DLD1 (cell line): ENCODE results near the gene TENM4.

Experiments
- in situ Hi-C: cut with HindIII; loops from 2 replicates; pipeline ENCODE4 v1.10.0; 2017; ENCODE audit warnings: low sequenced_read_pairs

The TENM4 gene

GRCh38 chr11:79422866-79423265 lies 18.0 kb downstream of the TENM4 start:
- in situ Hi-C loops, result no loop called here

- in situ Hi-C loops, result no loop called here
These were observed 19.0 kb downstream of the TENM4 start for GRCh38 chr11:79421820-79422219.

- in situ Hi-C loops, result no loop called here
These were observed 21.7 kb downstream of the TENM4 start for GRCh38 chr11:79419120-79419519.

DNA sequence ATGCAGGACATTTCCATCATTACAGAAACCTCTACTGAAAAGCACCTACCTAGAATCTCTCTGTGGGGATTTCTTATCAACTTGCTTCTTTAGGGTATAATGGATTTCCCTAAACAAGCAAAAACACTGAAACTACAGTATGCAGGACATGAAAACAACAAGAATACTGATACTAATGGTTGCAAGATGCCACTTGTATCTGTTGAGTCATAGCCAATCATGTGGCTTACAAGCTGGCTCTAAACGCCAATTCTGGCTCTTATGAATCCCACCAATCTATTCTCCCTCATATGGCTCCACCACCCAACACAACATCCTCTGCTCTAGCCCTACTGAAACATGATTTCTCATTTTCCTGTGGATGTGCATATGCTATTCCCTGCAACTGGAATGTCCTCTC lies 22.6 kb downstream of the TENM4 start:
- in situ Hi-C loops, result no loop called here

DNA sequence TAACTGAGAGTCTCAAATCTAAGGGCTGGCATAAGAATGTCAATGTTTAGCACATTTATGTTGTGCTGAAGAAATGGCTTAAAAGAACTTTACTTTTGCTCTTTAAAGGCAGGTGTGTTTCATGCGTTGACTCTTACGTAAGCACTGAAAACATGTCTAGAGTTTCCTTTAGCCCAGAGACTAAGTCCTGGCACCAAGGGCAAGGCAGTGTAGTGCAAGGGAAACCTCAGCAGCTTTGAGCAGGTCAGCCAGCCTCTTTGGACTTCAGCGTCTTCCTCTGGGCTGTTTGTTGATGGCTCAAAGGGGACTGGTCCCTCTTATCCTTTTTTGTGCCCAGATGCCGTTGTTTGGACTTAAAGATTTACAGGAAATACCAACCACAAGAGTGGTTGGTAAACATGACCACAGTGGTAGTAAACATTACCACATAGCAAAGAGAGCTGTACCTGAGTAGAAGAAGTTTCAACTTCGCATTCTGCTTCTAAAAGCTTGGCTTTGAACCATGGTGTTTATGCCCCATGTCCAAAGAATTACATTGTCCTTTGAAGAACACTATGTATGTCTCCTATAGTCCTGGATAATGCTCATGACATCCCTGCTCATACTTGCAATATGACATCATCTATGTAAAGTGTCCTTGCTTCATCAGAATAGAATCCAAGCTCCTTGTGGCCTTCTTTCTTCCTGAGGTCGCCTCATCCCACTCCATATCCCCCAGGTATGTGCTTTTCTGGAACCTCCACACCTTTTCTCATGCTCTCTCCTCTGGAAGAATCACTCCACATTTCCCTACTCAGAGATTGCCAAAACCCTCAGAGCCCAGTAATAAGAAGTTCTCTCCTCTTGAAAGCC lies 23.5 kb downstream of the TENM4 start:
- in situ Hi-C loops, result no loop called here

DNA sequence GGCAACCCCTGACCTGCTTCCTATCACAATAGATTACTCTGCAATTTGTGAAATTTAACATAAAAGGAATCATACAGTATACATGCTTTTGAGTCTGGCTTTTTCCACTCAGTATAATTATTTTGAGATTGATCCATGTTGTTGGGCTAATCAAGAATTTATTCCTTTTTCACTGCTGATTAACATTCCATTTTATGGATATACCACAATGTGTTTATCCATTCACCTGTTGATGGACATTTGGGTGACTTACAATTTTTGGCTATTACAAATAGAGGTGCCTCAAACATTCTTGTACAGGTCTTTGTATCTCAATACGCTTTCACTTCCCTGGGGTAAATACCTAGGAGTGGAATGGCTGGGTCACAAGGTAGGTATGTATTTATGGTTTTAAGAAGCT lies 24.9 kb downstream of the TENM4 start:
- in situ Hi-C loops, result no loop called here

DNA sequence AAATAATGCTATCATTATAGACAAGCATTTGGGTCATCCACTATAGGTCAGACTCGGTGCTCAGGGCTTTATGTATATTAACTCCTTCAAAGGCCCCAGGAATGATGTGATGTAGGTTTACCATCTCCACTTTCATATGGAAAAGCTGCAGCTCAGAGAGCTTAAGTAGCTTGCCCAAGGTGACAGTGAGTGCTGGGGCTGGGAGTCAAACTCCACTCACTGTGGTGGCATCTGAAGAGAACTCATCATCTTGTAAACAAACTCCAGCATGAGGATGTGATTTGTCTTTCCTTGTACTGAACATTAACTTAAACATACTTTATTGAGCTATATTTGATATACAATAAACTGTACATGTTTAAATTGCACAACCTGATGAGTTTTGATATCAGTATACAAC lies 25.4 kb downstream of the TENM4 start:
- in situ Hi-C loops, result no loop called here

DNA sequence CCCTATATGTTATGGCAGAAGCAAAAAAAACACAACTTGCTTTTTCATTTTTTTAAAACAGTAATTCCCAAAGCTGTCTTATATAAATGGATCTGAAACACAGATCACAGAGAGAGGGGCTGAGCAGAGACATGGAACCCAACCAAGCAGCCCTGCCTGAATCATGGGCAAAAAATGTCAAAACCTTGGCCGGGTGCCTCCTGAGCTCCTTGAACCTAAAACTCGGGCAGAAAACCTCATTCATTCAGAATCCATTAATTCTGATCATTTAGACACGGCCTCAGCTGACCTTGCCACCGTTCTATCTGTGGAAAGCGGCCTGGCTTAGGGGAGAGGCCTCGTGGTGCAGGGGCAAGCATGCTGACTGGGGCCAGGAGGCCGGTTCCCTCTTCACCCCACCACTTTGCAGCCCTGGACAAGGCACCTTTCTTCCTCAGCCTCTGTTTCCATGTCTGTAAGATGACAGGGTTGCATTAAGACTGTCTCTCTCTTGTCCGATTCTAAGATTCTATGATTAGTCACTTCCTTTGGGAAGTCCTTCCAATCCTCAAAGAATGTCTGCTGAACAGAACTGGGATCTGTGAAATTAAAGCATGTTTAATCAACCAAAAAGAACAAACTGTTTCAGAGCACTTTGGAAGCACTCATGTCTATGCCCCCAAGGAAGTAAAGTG lies 26.0 kb downstream of the TENM4 start:
- in situ Hi-C loops, result no loop called here

DNA sequence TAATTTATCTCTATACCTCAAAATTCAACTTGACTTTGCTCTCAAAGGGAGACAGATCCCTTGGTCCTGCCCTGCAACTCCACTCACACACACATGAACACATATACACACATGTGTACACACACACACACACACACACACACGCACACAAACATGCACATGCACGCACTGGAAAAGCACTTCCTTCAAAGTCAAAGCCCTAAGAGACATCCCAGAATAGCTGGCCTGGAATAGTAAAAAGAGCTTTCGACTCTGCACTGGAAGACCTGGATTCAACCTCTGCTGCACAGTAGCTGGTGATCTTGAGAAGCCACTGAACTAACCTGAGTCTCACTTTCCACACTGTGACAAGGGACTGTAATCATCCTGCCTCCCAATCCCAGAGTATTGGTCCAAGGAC lies 26.8 kb downstream of the TENM4 start:
- in situ Hi-C loops, result no loop called here

DNA sequence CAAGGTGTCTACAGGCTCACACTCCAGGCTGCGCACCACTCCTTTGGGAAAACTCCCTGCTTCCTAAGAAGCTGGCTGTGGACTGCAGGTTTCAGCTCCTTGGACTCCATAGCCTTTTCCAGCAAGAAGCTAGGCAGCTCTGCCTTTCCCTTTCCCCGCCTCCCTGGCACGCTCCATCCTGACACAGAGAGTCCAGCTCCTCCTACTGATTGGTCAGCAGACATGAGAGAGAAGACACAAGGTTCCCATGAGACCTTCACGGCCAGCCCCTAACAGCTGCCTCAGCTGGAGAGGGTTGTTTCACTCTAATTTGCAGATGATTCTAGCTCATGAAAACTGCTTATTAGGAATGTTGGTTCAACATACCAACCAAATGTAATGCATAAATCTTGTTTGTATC lies 27.6 kb downstream of the TENM4 start:
- in situ Hi-C loops, result no loop called here

DNA sequence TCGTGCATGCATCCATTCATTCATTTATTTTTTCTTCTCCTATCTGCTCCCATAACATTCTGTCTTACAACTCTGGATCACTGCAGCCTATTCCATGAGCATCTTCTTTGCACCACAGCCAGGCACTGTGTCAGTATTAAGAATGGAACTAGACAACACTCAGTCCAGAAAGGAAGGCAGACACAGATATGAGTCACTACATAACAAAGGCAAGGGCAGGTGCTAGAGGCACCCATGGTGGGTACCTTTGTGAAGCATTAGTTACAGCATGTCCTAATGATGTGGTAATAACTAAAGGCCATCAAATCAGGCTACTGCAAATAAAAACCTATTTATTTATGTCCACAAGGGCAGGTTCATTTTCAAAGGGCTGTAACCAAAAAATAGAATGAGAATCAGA lies 28.1 kb downstream of the TENM4 start:
- in situ Hi-C loops, result no loop called here

GRCh38 chr11:79409330-79409729 lies 31.5 kb downstream of the TENM4 start:
- in situ Hi-C loops, result no loop called here

DNA sequence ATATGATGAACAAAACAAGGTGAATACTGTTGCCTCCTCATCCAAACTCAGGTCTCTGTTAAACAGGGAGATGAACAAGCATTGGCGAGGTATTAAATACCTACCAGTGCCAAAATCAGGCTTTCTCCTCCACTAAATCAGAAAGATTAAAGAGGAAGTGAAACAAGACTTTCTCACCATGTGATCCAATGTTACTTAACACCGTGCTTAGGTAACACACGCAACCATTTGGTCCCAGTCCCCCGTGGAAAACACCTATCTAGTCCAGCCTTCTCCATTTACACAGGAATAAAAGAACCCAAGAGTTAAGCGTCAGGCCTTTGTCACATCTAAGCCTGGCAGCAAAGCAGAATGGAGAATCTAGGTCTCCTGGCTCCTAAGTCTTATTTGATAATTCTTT lies 34.5 kb downstream of the TENM4 start:
- in situ Hi-C loops, result no loop called here

DNA sequence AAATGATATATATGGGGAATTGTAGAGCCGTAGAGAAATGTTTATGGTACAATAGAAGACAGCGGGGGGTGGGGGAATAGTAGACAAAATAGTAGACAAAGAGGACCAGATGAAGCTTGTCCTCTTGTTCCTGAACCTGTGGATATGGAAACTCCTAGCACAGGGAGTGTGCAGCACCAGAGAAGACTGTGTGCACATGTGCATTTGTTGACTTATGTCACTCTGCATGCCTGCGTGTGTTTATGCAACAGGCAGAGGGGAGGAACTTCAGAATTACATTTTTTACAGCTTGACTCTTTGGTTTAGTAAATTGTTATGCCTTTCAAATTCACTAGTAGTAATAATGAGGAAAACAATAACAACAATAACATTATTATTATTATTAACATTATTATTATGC lies 36.0 kb downstream of the TENM4 start:
- in situ Hi-C loops, result no loop called here

DNA sequence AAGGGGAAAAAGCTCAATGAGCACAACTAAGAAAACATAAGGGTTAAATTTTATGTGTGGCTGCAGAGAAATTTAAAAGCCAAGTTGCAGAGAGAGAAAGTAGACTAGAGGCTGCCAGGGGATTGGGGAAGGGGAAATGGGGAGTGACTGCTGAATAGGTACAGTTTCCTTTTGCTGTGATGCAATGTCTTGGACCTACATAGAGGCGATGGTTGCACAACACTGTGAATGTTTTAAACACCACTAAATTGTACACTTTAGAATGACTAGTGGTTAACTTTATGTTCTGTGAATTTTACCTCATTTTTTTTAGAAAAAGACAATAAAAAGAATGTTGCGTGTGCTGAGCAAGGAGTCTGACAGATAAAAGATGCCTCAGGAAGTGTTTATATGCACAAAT lies 36.5 kb downstream of the TENM4 start:
- in situ Hi-C loops, result no loop called here

DNA sequence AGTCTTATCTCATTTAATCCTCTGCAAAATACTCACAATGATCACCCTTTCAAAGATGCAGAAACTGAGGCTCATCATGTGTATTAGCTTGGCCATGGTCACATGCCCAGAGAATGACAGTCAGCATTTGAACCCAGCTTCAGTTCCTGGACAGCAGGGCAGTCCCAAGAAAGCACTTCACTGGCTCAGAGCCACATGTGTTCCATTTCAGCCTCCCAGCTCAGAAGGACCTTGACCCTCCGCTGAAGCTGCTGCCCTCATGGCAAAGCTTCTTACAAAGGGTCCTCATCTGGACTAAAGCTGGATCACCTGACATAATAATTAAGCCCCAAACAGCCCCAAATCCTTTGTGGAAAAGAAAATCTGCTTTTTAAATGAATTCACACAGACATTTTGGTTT lies 37.0 kb downstream of the TENM4 start:
- in situ Hi-C loops, result no loop called here

- in situ Hi-C loops, result no loop called here
These were observed 37.9 kb downstream of the TENM4 start for GRCh38 chr11:79402912-79403311.

DNA sequence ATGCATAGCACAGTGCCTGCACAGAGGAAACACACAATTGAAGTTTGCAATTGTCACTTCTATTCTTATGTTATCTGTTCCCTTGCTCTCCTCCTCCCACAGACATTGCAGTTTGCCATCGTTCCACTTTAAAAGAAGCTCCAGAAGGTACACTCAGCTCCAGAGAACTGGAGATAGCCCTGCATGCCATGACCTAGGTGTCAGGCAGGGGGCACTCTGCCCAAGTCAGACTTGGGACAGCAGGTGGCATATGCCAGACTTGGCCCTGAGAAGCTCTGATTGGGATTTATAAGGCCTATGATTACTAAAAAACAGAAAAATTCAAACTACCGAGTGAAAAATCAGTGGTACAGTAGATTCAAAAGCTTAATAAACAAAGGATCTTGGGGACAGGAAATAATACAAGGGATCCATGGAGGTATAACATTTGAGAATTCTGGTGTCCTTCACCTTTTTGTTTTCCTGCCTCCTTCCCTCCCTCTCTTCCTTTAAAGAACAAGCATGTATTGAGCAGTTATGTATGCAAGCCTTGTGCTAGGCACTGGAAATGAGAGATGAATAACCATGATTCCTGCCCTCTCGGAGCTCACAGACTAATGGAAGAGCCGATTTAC lies 40.0 kb downstream of the TENM4 start:
- in situ Hi-C loops, result no loop called here

- in situ Hi-C loops, result no loop called here
These were observed 40.6 kb downstream of the TENM4 start for GRCh38 chr11:79400206-79400605.

GRCh38 chr11:79397252-79397651 lies 43.6 kb downstream of the TENM4 start:
- in situ Hi-C loops, result no loop called here

- in situ Hi-C loops, result no loop called here
These were observed 44.2 kb downstream of the TENM4 start for GRCh38 chr11:79396674-79397073.

- in situ Hi-C loops, result no loop called here
These were observed 44.8 kb downstream of the TENM4 start for GRCh38 chr11:79396001-79396400.
